IMR-90 (cell line): ENCODE data around the gene RHOB. TPM values are rescaled to one million over a fixed set of nuclear protein-coding genes. Genes with fewer than 3 reads are reported as not detected.

Experiments
- ATAC-seq: fragments of 200-7000 bp; cut with Tn5 transposase; 2 replicates; pipeline ENCODE4 v1.9.1; 2020; ENCODE audit warnings: low read depth, mild to moderate bottlenecking, moderate library complexity
- BruUV-seq: library from RNA; stranded (reverse); fragments of 400-500 nt; replicated peaks from 2 replicates; lab custom pipeline; 2021; lab: Mats Ljungman, UMichigan
- CTCF ChIA-PET: fragments of 300-600 bp; formaldehyde crosslinking; extraction: SDS; loops from one replicate; lab custom pipeline; 2021; ENCODE audit warnings: antibody characterized with exemption; lab: Yijun Ruan, JAX
- POLR2A ChIA-PET: fragments of 300-600 bp; sonication (Branson Sonifier 250); formaldehyde crosslinking; loops from one replicate; lab custom pipeline; 2022; ENCODE audit warnings: antibody characterized with exemption; ENCODE audit not compliant: unreplicated experiment; lab: Charles Lee
- DNase-seq: peaks from one replicate; pipeline ENCODE4 v3.0.0; 2013
- H2AFZ ChIP-seq: replicated peaks from 2 replicates; pipeline ENCODE3; 2013; ENCODE audit warnings: low read length, mild to moderate bottlenecking; ENCODE audit not compliant: poor library complexity
- H2AK5ac ChIP-seq: 2 replicates; pipeline ENCODE4 v1.6.1; 2013; ENCODE audit warnings: low read depth, low read length, inconsistent platforms
- H2AK9ac ChIP-seq: replicated peaks from 2 replicates; pipeline ENCODE3; 2013; ENCODE audit warnings: mild to moderate bottlenecking, low read depth, low read length, moderate library complexity; ENCODE audit not compliant: poor library complexity
- H2BK120ac ChIP-seq: 2 replicates; pipeline ENCODE4 v1.6.1; 2013; ENCODE audit warnings: low read depth, low read length, inconsistent platforms
- H2BK15ac ChIP-seq: 3 replicates; pipeline ENCODE4 v1.6.1; 2013; ENCODE audit warnings: low read depth, low read length, inconsistent platforms
- H2BK20ac ChIP-seq: 2 replicates; pipeline ENCODE4 v1.6.1; 2013; ENCODE audit warnings: low read depth, mild to moderate bottlenecking, inconsistent platforms, low read length, moderate library complexity
- H2BK5ac ChIP-seq: 2 replicates; pipeline ENCODE4 v1.6.1; 2013; ENCODE audit warnings: mild to moderate bottlenecking, low read depth, low read length, inconsistent platforms; ENCODE audit not compliant: poor library complexity, severe bottlenecking
- H3K14ac ChIP-seq: replicated peaks from 2 replicates; pipeline ENCODE4 v1.6.1; 2013; ENCODE audit warnings: low read depth, low read length, inconsistent platforms
- H3K18ac ChIP-seq: 2 replicates; pipeline ENCODE4 v1.6.1; 2013; ENCODE audit warnings: low read depth, low read length, control low read depth
- H3K23ac ChIP-seq: 2 replicates; pipeline ENCODE4 v1.6.1; 2013; ENCODE audit warnings: low read depth, low read length, inconsistent platforms
- H3K27ac ChIP-seq: 2 replicates; pipeline ENCODE4 v1.5.1; 2013; ENCODE audit warnings: mild to moderate bottlenecking, control low read depth, low read length; ENCODE audit not compliant: insufficient read depth
- H3K27me3 ChIP-seq: 2 replicates; pipeline ENCODE4 v1.6.1; 2013; ENCODE audit warnings: low read length; ENCODE audit not compliant: control insufficient read depth, insufficient read depth
- H3K36me3 ChIP-seq: 2 replicates; pipeline ENCODE4 v1.6.1; 2013; ENCODE audit warnings: low read length, mixed read lengths; ENCODE audit not compliant: control insufficient read depth, insufficient read depth
- H3K4ac ChIP-seq: 2 replicates; pipeline ENCODE4 v1.6.1; 2013; ENCODE audit warnings: low read depth, low read length, inconsistent platforms
- H3K4me1 ChIP-seq: 2 replicates; pipeline ENCODE4 v1.6.1; 2013; ENCODE audit warnings: low read length, mixed read lengths; ENCODE audit not compliant: control insufficient read depth, insufficient read depth
- H3K4me2 ChIP-seq: 2 replicates; pipeline ENCODE4 v1.6.1; 2013; ENCODE audit warnings: low read depth, mild to moderate bottlenecking, control low read depth, low read length, moderate library complexity
- H3K4me3 ChIP-seq: 2 replicates; pipeline ENCODE4 v1.5.1; 2013; ENCODE audit warnings: low read depth, mild to moderate bottlenecking, control low read depth, low read length, moderate library complexity; ENCODE audit not compliant: insufficient read depth
- H3K56ac ChIP-seq: 2 replicates; pipeline ENCODE4 v1.6.1; 2013; ENCODE audit warnings: low read length, inconsistent platforms; ENCODE audit not compliant: insufficient read depth; ENCODE audit errors: extremely low read depth
- H3K79me1 ChIP-seq, 2 experiments: 2 replicates each; pipeline ENCODE4 v1.6.1; 2013; ENCODE audit warnings: low read length in 2 of 2, inconsistent platforms in 1 of 2, low read depth in 1 of 2
- H3K9ac ChIP-seq: 2 replicates; pipeline ENCODE4 v1.6.1; 2013; ENCODE audit warnings: low read depth, low read length, control low read depth
- H3K9me1 ChIP-seq: 2 replicates; pipeline ENCODE4 v1.6.1; 2013; ENCODE audit warnings: low read length, inconsistent platforms; ENCODE audit not compliant: insufficient read depth
- H3K9me3 ChIP-seq: 2 replicates; pipeline ENCODE4 v1.6.1; 2013; ENCODE audit warnings: low read length; ENCODE audit not compliant: control insufficient read depth, insufficient read depth
- H4K20me1 ChIP-seq: 2 replicates; pipeline ENCODE4 v1.6.1; 2013; ENCODE audit warnings: low read length, inconsistent platforms; ENCODE audit not compliant: insufficient read depth
- H4K5ac ChIP-seq: 2 replicates; pipeline ENCODE4 v1.6.1; 2013; ENCODE audit warnings: mild to moderate bottlenecking, low read depth, low read length, control low read depth
- H4K8ac ChIP-seq, 2 experiments: 2 replicates each; pipeline ENCODE4 v1.6.1; 2013; ENCODE audit warnings: low read depth in 2 of 2, low read length in 2 of 2, control low read depth in 1 of 2, inconsistent platforms in 1 of 2
- H4K91ac ChIP-seq: 2 replicates; pipeline ENCODE4 v1.6.1; 2013; ENCODE audit warnings: low read depth, low read length, inconsistent platforms; ENCODE audit not compliant: insufficient read depth
- BHLHE40 ChIP-seq: fragments of 150-350 bp; IDR thresholded peaks from 2 replicates; pipeline ENCODE4 v1.6.1; 2016; ENCODE audit warnings: mild to moderate bottlenecking, low read depth, low read length
- MAZ ChIP-seq: IDR thresholded peaks from 2 replicates; pipeline ENCODE4 v1.6.1; 2012; ENCODE audit warnings: low read depth, mild to moderate bottlenecking, low read length, improper control_type of control experiment, moderate library complexity, borderline replicate concordance
- NFE2L2 ChIP-seq: fragments of 150-350 bp; IDR thresholded peaks from 2 replicates; pipeline ENCODE4 v1.6.1; 2016; ENCODE audit warnings: low read depth, mild to moderate bottlenecking, low read length
- RAD21 ChIP-seq: IDR thresholded peaks from 2 replicates; pipeline ENCODE4 v1.6.1; 2012; ENCODE audit warnings: low read length, improper control_type of control experiment
- USF2 ChIP-seq: fragments of 150-350 bp; IDR thresholded peaks from 2 replicates; pipeline ENCODE4 v1.6.1; 2017; ENCODE audit warnings: mild to moderate bottlenecking, antibody characterized with exemption, low read length, low read depth
- WGBS, 2 experiments: methylation state at CpG; one replicate each; pipeline versions ENCODE4 v1.1.5 to v1.1.7; 2013; ENCODE audit warnings: missing lambda C conversion rate in 2 of 2; ENCODE audit not compliant: insufficient read length in 1 of 2; ENCODE audit errors: extremely low coverage in 2 of 2; 5-methylcytosine and 5-hydroxymethylcytosine counted together
- dilution Hi-C: fragments of 300-500 bp; cut with HindIII; formaldehyde crosslinking; loops from one replicate; pipeline ENCODE4 v1.14.3; 2018; ENCODE audit warnings: low sequenced_read_pairs; ENCODE audit not compliant: unreplicated experiment
- in situ Hi-C: fragments of 300-500 bp; cut with MboI; formaldehyde crosslinking; loops from 3 replicates; pipeline ENCODE4 v1.14.3; 2019; ENCODE audit warnings: low sequenced_read_pairs, inconsistent platforms, mixed read lengths
- intact Hi-C: fragments of 100-400 bp; cut with micrococcal nuclease; formaldehyde crosslinking; loops from 2 replicates; pipeline ENCODE4 v1.10.0; 2022
- polyA plus RNA-seq, 3 experiments: library from polyadenylated mRNA; depleted of rRNA; stranded (reverse); fragments of >200 nt; gene quantifications; 2 replicates each; pipeline ENCODE4 v1.2.3, GENCODE V29; 2012; ENCODE audit warnings: low replicate concordance in 1 of 3
- total RNA-seq: library from RNA; depleted of rRNA; stranded (reverse); fragments of >200 nt; gene quantifications from 2 replicates; pipeline ENCODE4 v1.2.3, GENCODE V29; 2012

Gene RHOB
- total and polyA plus RNA-seq, 2 of the 4 experiments (the other 2 are of a cell fraction), result 112 to 149 TPM

GRCh38 chr2:20472569-20472968, 25.7 kb downstream of the RHOB start:
- H3K23ac ChIP-seq, result no peak overlapping the region
- ATAC-seq (no peak), DNase-seq (no peak)
- H4K8ac ChIP-seq, result no peak overlapping the region
- no TSS peak for BruUV-seq
- no peak overlapping the region for H4K5ac ChIP-seq
- no peak overlapping the region for H3K9ac ChIP-seq
- no peaks in the 10 kb centered on the region for H3K4me1 ChIP-seq
- WGBS, 2 experiments, result no CpG with 5 or more reads among the region's 4 CpGs
- H2BK20ac ChIP-seq, result no peak overlapping the region
- H2AK9ac ChIP-seq, result no peak overlapping the region
- no peaks in the 10 kb centered on the region for H3K36me3 ChIP-seq
- H2BK15ac ChIP-seq, result no peak overlapping the region
- no peak overlapping the region for H3K18ac ChIP-seq
- CTCF ChIA-PET, result no interaction called here
- in situ Hi-C loops, result no loop called here
- H3K14ac ChIP-seq, result no peak overlapping the region
- dilution Hi-C loops, result no loop called here
- no peaks in the 10 kb centered on the region for H3K79me1 ChIP-seq
- no peak for TF ChIP-seq RAD21
- no peak for TF ChIP-seq NFE2L2
- no peak for TF ChIP-seq USF2
- no peak for TF ChIP-seq MAZ
- no peak for TF ChIP-seq BHLHE40
- H2AFZ ChIP-seq, result no peak overlapping the region
- no peaks in the 10 kb centered on the region for H4K20me1 ChIP-seq
- intact Hi-C loops, result no loop called here
- H3K27me3 ChIP-seq, result peaks cover 17% of the 10 kb centered on the region
- H3K4me3 ChIP-seq, result no peak overlapping the region
- no peak overlapping the region for H3K4me2 ChIP-seq
- H3K9me1 ChIP-seq, result no peaks in the 10 kb centered on the region; the same call in 1 of the 2 replicates
- no peak overlapping the region for H3K27ac ChIP-seq
- H2BK120ac ChIP-seq, result no peak overlapping the region
- no peak overlapping the region for H3K56ac ChIP-seq
- H3K9me3 ChIP-seq, result no peaks in the 10 kb centered on the region
- POLR2A ChIA-PET, result no interaction called here
- H2BK5ac ChIP-seq, result no peak overlapping the region
- no peak overlapping the region for H4K91ac ChIP-seq
- no peak overlapping the region for H3K4ac ChIP-seq
- no peak overlapping the region for H2AK5ac ChIP-seq
